Mesendoderm (in vitro differentiated cells): Measurements from ENCODE around the gene APOL6.
A peak's percentile ranks its signal among the peaks of the same experiment; 100 is the strongest.

Source experiments
- DNase-seq: peaks from one replicate; pipeline ENCODE4 v3.0.0; 2013
- H2AK5ac ChIP-seq: 2 replicates; pipeline ENCODE4 v1.6.1; 2013; ENCODE audit warnings: low read length, inconsistent platforms
- H2BK120ac ChIP-seq: 2 replicates; pipeline ENCODE4 v1.6.1; 2013; ENCODE audit warnings: low read depth, mild to moderate bottlenecking, low read length, moderate library complexity, mixed read lengths
- H2BK15ac ChIP-seq: replicated peaks from 2 replicates; pipeline ENCODE4 v1.6.1; 2013; ENCODE audit warnings: low read depth, mild to moderate bottlenecking, moderate library complexity
- H2BK5ac ChIP-seq: 2 replicates; pipeline ENCODE4 v1.6.1; 2013; ENCODE audit warnings: low read length, inconsistent platforms
- H3K18ac ChIP-seq: 2 replicates; pipeline ENCODE4 v1.6.1; 2013; ENCODE audit warnings: mild to moderate bottlenecking, low read length, mixed read lengths
- H3K23ac ChIP-seq: one replicate; pipeline ENCODE4 v1.6.1; 2013; ENCODE audit warnings: low read length
- H3K27ac ChIP-seq: 2 replicates; pipeline ENCODE4 v1.5.1; 2013; ENCODE audit warnings: low read depth, mild to moderate bottlenecking, inconsistent platforms, low read length, moderate library complexity
- H3K27me3 ChIP-seq: 2 replicates; pipeline ENCODE4 v1.6.1; 2013; ENCODE audit warnings: low read length, control low read depth, mild to moderate bottlenecking, inconsistent platforms; ENCODE audit not compliant: insufficient read depth, poor library complexity
- H3K36me3 ChIP-seq: 2 replicates; pipeline ENCODE4 v1.6.1; 2013; ENCODE audit warnings: low read length, inconsistent platforms; ENCODE audit not compliant: control insufficient read depth, insufficient read depth
- H3K4ac ChIP-seq: one replicate; pipeline ENCODE4 v1.6.1; 2013; ENCODE audit warnings: low read depth, mild to moderate bottlenecking, low read length, moderate library complexity
- H3K4me1 ChIP-seq: 2 replicates; pipeline ENCODE4 v1.6.1; 2013; ENCODE audit warnings: low read depth, low read length, inconsistent platforms; ENCODE audit not compliant: control insufficient read depth
- H3K4me2 ChIP-seq: 2 replicates; pipeline ENCODE4 v1.6.1; 2013; ENCODE audit warnings: low read length
- H3K4me3 ChIP-seq: 2 replicates; pipeline ENCODE4 v1.5.1; 2013; ENCODE audit warnings: mild to moderate bottlenecking, low read length
- H3K56ac ChIP-seq: one replicate; pipeline ENCODE4 v1.6.1; 2013; ENCODE audit warnings: low read length
- H3K79me1 ChIP-seq: 2 replicates; pipeline ENCODE4 v1.6.1; 2013; ENCODE audit warnings: low read length, inconsistent platforms
- H3K79me2 ChIP-seq: 2 replicates; pipeline ENCODE4 v1.6.1; 2013; ENCODE audit warnings: mild to moderate bottlenecking, low read length; ENCODE audit not compliant: control insufficient read depth, insufficient read depth
- H3K9ac ChIP-seq: 2 replicates; pipeline ENCODE4 v1.6.1; 2013; ENCODE audit warnings: low read length, inconsistent platforms
- H4K5ac ChIP-seq: one replicate; pipeline ENCODE4 v1.6.1; 2013; ENCODE audit warnings: low read length
- H4K8ac ChIP-seq: one replicate; pipeline ENCODE4 v1.6.1; 2013; ENCODE audit warnings: low read depth, mild to moderate bottlenecking, control low read depth, low read length, moderate library complexity
- WGBS: extraction: QIAGEN DNeasy Blood & Tissue Kit; methylation state at CpG from one replicate; pipeline ENCODE4 v1.1.7; 2013; ENCODE audit warnings: low lambda C conversion rate, missing lambda C conversion rate; ENCODE audit not compliant: insufficient coverage; ENCODE audit errors: extremely low coverage; 5-methylcytosine and 5-hydroxymethylcytosine counted together

APOL6 gene

DNA sequence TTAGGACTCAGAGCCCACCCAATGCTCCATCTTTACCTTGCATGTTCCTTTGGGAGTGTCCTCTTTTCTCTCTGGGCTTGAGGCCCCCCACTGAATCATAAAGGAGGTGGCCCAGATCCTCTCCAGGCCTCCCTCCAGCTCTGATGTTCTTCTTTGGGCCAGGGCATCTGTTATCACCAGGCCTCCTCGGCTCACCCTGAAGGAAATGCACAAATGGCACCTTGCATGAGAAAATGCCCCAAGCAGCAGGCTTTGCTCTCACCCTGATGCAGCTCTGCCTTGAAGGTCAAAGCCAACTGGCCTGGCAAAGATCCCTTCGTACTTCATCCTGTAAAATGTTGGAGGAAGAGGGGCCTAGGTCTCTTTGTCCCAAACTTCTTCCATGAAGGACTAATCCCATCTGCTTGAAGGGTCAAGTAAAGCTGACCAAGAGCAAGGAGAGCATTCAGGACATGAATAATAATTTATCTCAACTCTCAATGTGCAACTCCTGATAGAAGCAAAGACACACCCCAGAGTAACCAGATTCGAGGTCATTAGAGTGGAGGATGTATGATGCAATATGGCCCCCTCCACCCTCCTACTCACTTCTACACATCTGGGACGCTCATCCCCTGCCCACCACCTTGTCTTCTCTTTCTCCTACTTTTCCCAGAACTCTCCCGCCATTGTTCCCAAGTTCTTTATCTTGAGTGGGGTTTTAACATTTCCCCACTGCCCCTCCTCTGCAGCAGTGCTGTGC lies 9.5 kb downstream of the APOL6 start:
- H3K4me2 ChIP-seq, result no peak overlapping the region
- H3K56ac ChIP-seq, result no peak overlapping the region
- H3K79me2 ChIP-seq, result no peaks in the 10 kb centered on the region
- no peak overlapping the region for H4K8ac ChIP-seq
- H2BK120ac ChIP-seq, result no peak overlapping the region
- DNase-seq, result no peak
- no CpG with 5 or more reads among the region's 5 CpGs for WGBS
- no peaks in the 10 kb centered on the region for H3K4me1 ChIP-seq
- no peak overlapping the region for H2BK15ac ChIP-seq
- no peaks in the 10 kb centered on the region for H3K79me1 ChIP-seq
- no peak overlapping the region for H3K27ac ChIP-seq
- no peak overlapping the region for H3K4ac ChIP-seq
- H2BK5ac ChIP-seq, result no peak overlapping the region
- H3K27me3 ChIP-seq, result no peaks in the 10 kb centered on the region
- no peak overlapping the region for H3K9ac ChIP-seq
- no peak overlapping the region for H3K4me3 ChIP-seq
- H4K5ac ChIP-seq, result no peak overlapping the region
- no peaks in the 10 kb centered on the region for H3K36me3 ChIP-seq
- H3K18ac ChIP-seq, result no peak overlapping the region
- no peak overlapping the region for H2AK5ac ChIP-seq
- no peak overlapping the region for H3K23ac ChIP-seq

DNA sequence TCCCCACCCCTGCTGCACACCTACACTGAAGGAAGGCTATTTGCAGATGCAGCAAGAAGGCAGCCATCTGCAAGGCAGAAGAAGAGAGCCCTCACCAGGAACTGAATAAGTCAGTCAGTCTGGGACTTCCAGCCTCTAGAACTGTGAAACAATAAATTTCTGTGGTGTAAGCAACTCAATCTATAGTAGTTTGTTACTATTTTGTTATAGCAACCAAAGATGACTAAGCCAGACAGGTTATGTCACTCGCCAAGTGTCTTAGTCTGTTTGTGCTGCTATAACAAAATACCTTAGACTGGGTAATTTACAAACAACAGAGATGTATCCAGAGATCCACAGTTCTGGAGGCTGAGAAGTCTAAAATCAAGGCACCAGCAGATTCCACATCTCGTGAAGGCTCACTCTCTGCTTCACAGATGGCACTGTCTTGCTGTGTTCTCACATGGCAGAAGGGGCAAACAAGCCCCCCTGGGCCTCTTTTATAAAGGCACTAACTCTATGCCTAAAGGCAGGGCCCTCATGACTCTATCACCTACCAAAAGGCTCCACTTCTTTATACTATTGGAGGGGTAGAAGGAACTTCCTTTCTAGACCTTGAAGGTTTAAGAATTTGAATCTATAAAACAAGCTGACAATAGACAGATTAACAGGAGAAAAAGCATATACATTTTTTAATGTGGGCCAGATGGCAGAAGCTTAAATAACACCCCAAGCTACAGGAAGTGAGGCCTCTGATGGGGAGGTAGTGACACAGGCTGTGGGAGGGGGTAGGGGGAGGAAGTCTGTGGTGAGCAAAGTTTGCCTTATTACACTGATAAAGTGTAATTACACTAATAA lies 12.3 kb downstream of the APOL6 start:
- H3K36me3 ChIP-seq, result no peaks in the 10 kb centered on the region
- no peak overlapping the region for H3K9ac ChIP-seq
- no peak overlapping the region for H2AK5ac ChIP-seq
- no peak overlapping the region for H3K27ac ChIP-seq
- no peak overlapping the region for H2BK15ac ChIP-seq
- no peak for DNase-seq
- H2BK5ac ChIP-seq, result no peak overlapping the region
- H4K5ac ChIP-seq, result no peak overlapping the region
- no peak overlapping the region for H4K8ac ChIP-seq
- H3K18ac ChIP-seq, result no peak overlapping the region
- no peak overlapping the region for H3K56ac ChIP-seq
- no peaks in the 10 kb centered on the region for H3K79me2 ChIP-seq
- no peaks in the 10 kb centered on the region for H3K4me1 ChIP-seq
- WGBS, result no CpG with 5 or more reads among the region's 2 CpGs
- H3K4me3 ChIP-seq, result no peak overlapping the region
- no peaks in the 10 kb centered on the region for H3K79me1 ChIP-seq
- H3K27me3 ChIP-seq, result no peaks in the 10 kb centered on the region
- H3K4me2 ChIP-seq, result no peak overlapping the region
- H3K23ac ChIP-seq, result no peak overlapping the region
- H3K4ac ChIP-seq, result no peak overlapping the region
- H2BK120ac ChIP-seq, result no peak overlapping the region

DNA sequence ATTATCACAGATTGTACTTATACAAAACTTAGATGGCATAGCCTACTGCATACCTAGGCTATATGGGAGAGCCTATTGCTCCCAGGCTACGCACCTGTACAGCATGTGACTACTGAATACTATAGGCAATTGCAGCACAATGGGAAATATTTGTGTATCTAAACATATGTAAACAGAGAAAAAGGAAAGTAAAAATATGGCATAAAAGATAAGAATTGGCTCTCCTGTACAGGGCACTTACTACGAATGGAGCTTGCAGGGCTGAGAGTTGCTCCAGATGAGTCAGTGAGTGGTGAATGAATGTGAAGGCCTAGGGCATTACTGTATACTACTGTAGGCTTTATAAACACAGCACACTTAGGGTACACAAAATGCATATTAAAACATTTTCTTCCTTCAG lies 13.2 kb downstream of the APOL6 start:
- no CpG with 5 or more reads among the region's 2 CpGs for WGBS
- no peak overlapping the region for H3K4ac ChIP-seq
- no peak overlapping the region for H3K56ac ChIP-seq
- no peak overlapping the region for H3K18ac ChIP-seq
- H3K27ac ChIP-seq, result no peak overlapping the region
- no peaks in the 10 kb centered on the region for H3K79me2 ChIP-seq
- no peak for DNase-seq
- no peak overlapping the region for H2BK15ac ChIP-seq
- no peak overlapping the region for H2AK5ac ChIP-seq
- no peaks in the 10 kb centered on the region for H3K79me1 ChIP-seq
- H3K4me3 ChIP-seq, result no peak overlapping the region
- no peaks in the 10 kb centered on the region for H3K36me3 ChIP-seq
- H4K8ac ChIP-seq, result no peak overlapping the region
- H3K4me1 ChIP-seq, result no peaks in the 10 kb centered on the region
- H3K4me2 ChIP-seq, result no peak overlapping the region
- H3K27me3 ChIP-seq, result no peaks in the 10 kb centered on the region
- no peak overlapping the region for H2BK120ac ChIP-seq
- H4K5ac ChIP-seq, result no peak overlapping the region
- no peak overlapping the region for H3K23ac ChIP-seq
- H2BK5ac ChIP-seq, result no peak overlapping the region
- no peak overlapping the region for H3K9ac ChIP-seq

DNA sequence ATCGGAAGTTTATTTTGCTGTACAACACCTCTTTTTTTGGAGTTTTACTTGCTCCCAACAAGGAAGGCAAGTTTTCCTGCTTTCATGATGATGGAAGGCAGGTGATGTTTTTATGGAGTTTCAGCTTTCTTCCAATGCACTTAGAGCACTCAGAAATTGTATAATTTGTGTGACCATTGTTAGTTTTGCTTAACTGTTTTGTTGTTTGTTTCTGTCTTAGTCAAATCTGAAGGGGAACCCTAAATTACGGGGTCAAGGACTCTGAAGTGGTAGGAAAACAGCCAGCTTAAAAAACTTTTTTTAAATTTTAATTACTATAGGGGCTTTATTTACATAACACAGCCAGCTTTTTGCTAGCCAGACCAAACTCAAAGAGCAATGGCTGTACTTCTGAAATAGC lies 14.7 kb downstream of the APOL6 start:
- Histone ChIP-seq H3K56ac (no peak overlapping the region), H2AK5ac (no peak overlapping the region), H4K8ac (no peak overlapping the region), H3K23ac (no peak overlapping the region), H3K27me3 (no peaks in the 10 kb centered on the region), H3K4me3 (no peak overlapping the region), H3K36me3 (no peaks in the 10 kb centered on the region), H3K4me2 (no peak overlapping the region), H3K79me1 (no peaks in the 10 kb centered on the region), H3K4ac (no peak overlapping the region), H2BK5ac (no peak overlapping the region), H2BK15ac (peak overlapping the region; percentile 36), H3K79me2 (no peaks in the 10 kb centered on the region), H3K18ac (no peak overlapping the region), H2BK120ac (no peak overlapping the region), H3K9ac (no peak overlapping the region), H4K5ac (no peak overlapping the region), H3K4me1 (no peaks in the 10 kb centered on the region), H3K27ac (no peak overlapping the region)
- no CpG with 5 or more reads among the region's 2 CpGs for WGBS
- no peak for DNase-seq

DNA sequence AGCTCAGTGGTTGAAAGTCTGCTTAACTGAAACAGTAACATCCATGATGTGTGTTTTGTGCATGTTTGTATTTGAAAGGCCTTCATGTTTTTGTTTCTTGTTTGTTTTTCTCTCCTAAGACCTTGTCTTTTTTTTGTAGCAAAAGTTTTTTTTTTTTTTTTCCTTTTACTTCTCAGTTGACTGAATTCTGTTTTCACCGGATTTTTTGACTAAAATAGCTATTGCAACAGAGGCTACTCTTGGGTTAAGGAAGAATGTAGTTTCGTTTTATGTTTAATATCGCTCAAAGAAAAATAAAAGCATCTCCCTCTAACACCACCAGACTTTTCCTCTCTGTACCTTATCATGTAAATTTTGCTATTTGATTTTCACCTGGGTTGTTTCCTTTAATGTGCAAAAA lies 15.1 kb downstream of the APOL6 start:
- Histone ChIP-seq H2BK5ac (no peak overlapping the region), H3K4me1 (no peaks in the 10 kb centered on the region), H3K56ac (no peak overlapping the region), H4K8ac (no peak overlapping the region), H3K23ac (no peak overlapping the region), H3K4me3 (no peak overlapping the region), H3K27me3 (no peaks in the 10 kb centered on the region), H3K79me1 (no peaks in the 10 kb centered on the region), H2BK15ac (no peak overlapping the region), H3K36me3 (no peaks in the 10 kb centered on the region), H3K4ac (no peak overlapping the region), H4K5ac (no peak overlapping the region), H2BK120ac (no peak overlapping the region), H3K79me2 (no peaks in the 10 kb centered on the region), H3K18ac (no peak overlapping the region), H2AK5ac (no peak overlapping the region), H3K27ac (no peak overlapping the region), H3K4me2 (no peak overlapping the region), H3K9ac (no peak overlapping the region)
- no peak for DNase-seq
- no CpG with 5 or more reads among the region's 3 CpGs for WGBS
